IPS-18c (cell line): ENCODE data around the gene HSFX1.
"Not testable (repeated sequence)": the region's sequence is repeated elsewhere in the genome, so short reads cannot be mapped to it uniquely, and the experiment has no call there.

ENCODE experiments used
- H3K4me3 ChIP-seq: 2 replicates; pipeline ENCODE4 v1.7.0; 2013; ENCODE audit warnings: low read depth, mild to moderate bottlenecking, low read length, moderate library complexity; ENCODE audit not compliant: insufficient read depth
- H3K9me3 ChIP-seq: one replicate; pipeline ENCODE4 v1.6.1; 2013; ENCODE audit warnings: mild to moderate bottlenecking, low read length, moderate library complexity; ENCODE audit not compliant: control insufficient read depth, insufficient read depth

Gene HSFX1

GRCh38 chrX:149773768-149774167 lies at the start of gene HSFX1:
HSFX1 (plus strand) TSS chrX:149774068; CDS start chrX:149774682, 614 bp downstream.
- not testable (repeated sequence) for H3K9me3 ChIP-seq, H3K4me3 ChIP-seq

GRCh38 chrX:149727308-149727707 lies 46.6 kb upstream of the HSFX1 start:
- not testable (repeated sequence) for H3K9me3 ChIP-seq, H3K4me3 ChIP-seq

- H3K4me3 ChIP-seq, H3K9me3 ChIP-seq: not testable (repeated sequence)
Measured at GRCh38 chrX:149742269-149742668, 31.6 kb upstream of the HSFX1 start.

- not testable (repeated sequence) for H3K4me3 ChIP-seq, H3K9me3 ChIP-seq
Measured at GRCh38 chrX:149746390-149747007, 27.4 kb upstream of the HSFX1 start.

GRCh38 chrX:149757206-149758067 lies 16.4 kb upstream of the HSFX1 start:
- Histone ChIP-seq H3K9me3 (peaks cover 4% of the 10 kb centered on the region), H3K4me3 (no peak overlapping the region)

- H3K9me3 ChIP-seq = peaks cover 4% of the 10 kb centered on the region
- no peak overlapping the region for H3K4me3 ChIP-seq
Measured at GRCh38 chrX:149758068-149758714, 15.7 kb upstream of the HSFX1 start.

GRCh38 chrX:149758715-149759078 lies 15.2 kb upstream of the HSFX1 start:
- H3K4me3 ChIP-seq, H3K9me3 ChIP-seq: not testable (repeated sequence)

GRCh38 chrX:149759824-149760223 lies 14.0 kb upstream of the HSFX1 start:
- Histone ChIP-seq H3K9me3 (peaks cover 4% of the 10 kb centered on the region), H3K4me3 (no peak overlapping the region)

- Histone ChIP-seq H3K9me3 (no peaks in the 10 kb centered on the region), H3K4me3 (no peak overlapping the region)
Measured at GRCh38 chrX:149760965-149761364, 12.9 kb upstream of the HSFX1 start.

GRCh38 chrX:149761858-149762674 lies 11.8 kb upstream of the HSFX1 start:
- not testable (repeated sequence) for H3K4me3 ChIP-seq, H3K9me3 ChIP-seq

GRCh38 chrX:149762696-149763614 lies 10.9 kb upstream of the HSFX1 start:
- no peaks in the 10 kb centered on the region for H3K9me3 ChIP-seq
- no peak overlapping the region for H3K4me3 ChIP-seq

GRCh38 chrX:149770344-149770743 lies 3.5 kb upstream of the HSFX1 start:
- H3K9me3 ChIP-seq, H3K4me3 ChIP-seq: not testable (repeated sequence)

- not testable (repeated sequence) for H3K4me3 ChIP-seq, H3K9me3 ChIP-seq
Measured at GRCh38 chrX:149773026-149773425, 842 bp upstream of the HSFX1 start.

- not testable (repeated sequence) for H3K4me3 ChIP-seq
Measured at GRCh38 chrX:149777999-149778398, 4.1 kb downstream of the HSFX1 start.

GRCh38 chrX:149781727-149782126 lies 7.9 kb downstream of the HSFX1 start, which contains the start of gene MAGEA9:
MAGEA9 (plus strand) TSS chrX:149781930; CDS start chrX:149786211, 4,281 bp downstream.
- H3K4me3 ChIP-seq, H3K9me3 ChIP-seq: not testable (repeated sequence)

More at GRCh38 chrX:149777999-149778398, 4.1 kb downstream of the HSFX1 start:
- H3K9me3 ChIP-seq = not testable (repeated sequence)

- H3K9me3 ChIP-seq, H3K4me3 ChIP-seq: not testable (repeated sequence)
Measured at GRCh38 chrX:149795531-149795930, 21.7 kb downstream of the HSFX1 start.
